Ascending aorta (tissue), 2 donors: ENCODE results near the gene GFER. TPM values are rescaled to one million over a fixed set of nuclear protein-coding genes. Genes with fewer than 3 reads are reported as not detected.
A peak's percentile ranks its signal among the peaks of the same experiment; 100 is the strongest.

ENCODE experiments used
- DNase-seq, 2 donors: peaks; one replicate each; pipeline ENCODE4 v3.0.0-alpha.2; 2019; ENCODE audit warnings: low spot score in 2 of 2
- H3K27ac ChIP-seq, 2 donors: fragments of 200-600 bp; sonication (generic); one replicate each; pipeline ENCODE4 v1.5.1; 2016 to 2017; ENCODE audit warnings: mild to moderate bottlenecking in 1 of 2
- H3K27me3 ChIP-seq: fragments of 200-600 bp; sonication (generic); one replicate; pipeline ENCODE4 v1.5.1; 2017
- H3K36me3 ChIP-seq, 2 donors: fragments of 200-600 bp; sonication (generic); one replicate each; pipeline ENCODE4 v1.5.1; 2016
- H3K4me1 ChIP-seq, 2 donors: fragments of 200-600 bp; sonication (generic); one replicate each; pipeline ENCODE4 v1.5.1; 2016 to 2017; ENCODE audit warnings: mild to moderate bottlenecking in 1 of 2
- H3K4me3 ChIP-seq, 2 donors: fragments of 200-600 bp; sonication (generic); one replicate each; pipeline ENCODE4 v1.5.1; 2016 to 2017; ENCODE audit warnings: mild to moderate bottlenecking in 1 of 2
- H3K9me3 ChIP-seq, 2 donors: fragments of 200-600 bp; sonication (generic); one replicate each; pipeline ENCODE4 v1.5.1; 2016
- intact Hi-C: fragments of 100-400 bp; cut with DNase I; formaldehyde crosslinking; loops from one replicate; pipeline ENCODE4 v1.15.1; 2023
- total RNA-seq: library from RNA; depleted of rRNA; stranded (reverse); fragments of >200 nt; gene quantifications from one replicate; pipeline ENCODE4 v1.1.0, GENCODE V29; 2016
- TF ChIP-seq, protein P1 (sequence below), 3 experiments: fragments of 200-600 bp in 2 of 3; fragments of 450-650 bp in 1 of 3; sonication (generic) in 2 of 3; IDR thresholded peaks; one replicate each; pipeline ENCODE4 v1.5.1; 2016 to 2019; ENCODE audit warnings: antibody characterized with exemption in 3 of 3, mild to moderate bottlenecking in 1 of 3, moderate library complexity in 1 of 3

Gene GFER
- total RNA-seq, 1 donor from 2014 or later, result 2.7 TPM

DNA sequence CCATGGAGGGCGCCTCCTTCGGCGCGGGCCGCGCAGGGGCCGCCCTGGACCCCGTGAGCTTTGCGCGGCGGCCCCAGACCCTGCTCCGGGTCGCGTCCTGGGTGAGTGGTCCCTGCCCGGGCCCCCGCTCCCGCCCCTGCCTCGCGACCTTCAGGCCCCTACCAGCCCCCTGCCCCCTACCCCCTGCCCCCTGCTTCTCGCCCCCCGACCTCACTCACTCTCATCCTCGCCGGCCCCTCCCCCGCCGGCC is 6.0 kb downstream of the GFER start:
- Histone ChIP-seq H3K27me3 (peaks cover 16% of the 10 kb centered on the region), H3K27ac (no peak overlapping the region), H3K9me3 (no peaks in the 10 kb centered on the region), H3K36me3 (peaks cover 14 to 16% of the 10 kb centered on the region in 2 donors), H3K4me1 (peaks cover 16 to 30% of the 10 kb centered on the region in 2 donors), H3K4me3 (peak overlapping the region in 1 of 2 donors; percentile 39)
- DNase-seq, result no peak
- intact Hi-C loops, result no loop called here
- TF ChIP-seq, protein P1, sequence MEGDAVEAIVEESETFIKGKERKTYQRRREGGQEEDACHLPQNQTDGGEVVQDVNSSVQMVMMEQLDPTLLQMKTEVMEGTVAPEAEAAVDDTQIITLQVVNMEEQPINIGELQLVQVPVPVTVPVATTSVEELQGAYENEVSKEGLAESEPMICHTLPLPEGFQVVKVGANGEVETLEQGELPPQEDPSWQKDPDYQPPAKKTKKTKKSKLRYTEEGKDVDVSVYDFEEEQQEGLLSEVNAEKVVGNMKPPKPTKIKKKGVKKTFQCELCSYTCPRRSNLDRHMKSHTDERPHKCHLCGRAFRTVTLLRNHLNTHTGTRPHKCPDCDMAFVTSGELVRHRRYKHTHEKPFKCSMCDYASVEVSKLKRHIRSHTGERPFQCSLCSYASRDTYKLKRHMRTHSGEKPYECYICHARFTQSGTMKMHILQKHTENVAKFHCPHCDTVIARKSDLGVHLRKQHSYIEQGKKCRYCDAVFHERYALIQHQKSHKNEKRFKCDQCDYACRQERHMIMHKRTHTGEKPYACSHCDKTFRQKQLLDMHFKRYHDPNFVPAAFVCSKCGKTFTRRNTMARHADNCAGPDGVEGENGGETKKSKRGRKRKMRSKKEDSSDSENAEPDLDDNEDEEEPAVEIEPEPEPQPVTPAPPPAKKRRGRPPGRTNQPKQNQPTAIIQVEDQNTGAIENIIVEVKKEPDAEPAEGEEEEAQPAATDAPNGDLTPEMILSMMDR (IDR thresholded peaks at IDR 0.05), result no peak

DNA sequence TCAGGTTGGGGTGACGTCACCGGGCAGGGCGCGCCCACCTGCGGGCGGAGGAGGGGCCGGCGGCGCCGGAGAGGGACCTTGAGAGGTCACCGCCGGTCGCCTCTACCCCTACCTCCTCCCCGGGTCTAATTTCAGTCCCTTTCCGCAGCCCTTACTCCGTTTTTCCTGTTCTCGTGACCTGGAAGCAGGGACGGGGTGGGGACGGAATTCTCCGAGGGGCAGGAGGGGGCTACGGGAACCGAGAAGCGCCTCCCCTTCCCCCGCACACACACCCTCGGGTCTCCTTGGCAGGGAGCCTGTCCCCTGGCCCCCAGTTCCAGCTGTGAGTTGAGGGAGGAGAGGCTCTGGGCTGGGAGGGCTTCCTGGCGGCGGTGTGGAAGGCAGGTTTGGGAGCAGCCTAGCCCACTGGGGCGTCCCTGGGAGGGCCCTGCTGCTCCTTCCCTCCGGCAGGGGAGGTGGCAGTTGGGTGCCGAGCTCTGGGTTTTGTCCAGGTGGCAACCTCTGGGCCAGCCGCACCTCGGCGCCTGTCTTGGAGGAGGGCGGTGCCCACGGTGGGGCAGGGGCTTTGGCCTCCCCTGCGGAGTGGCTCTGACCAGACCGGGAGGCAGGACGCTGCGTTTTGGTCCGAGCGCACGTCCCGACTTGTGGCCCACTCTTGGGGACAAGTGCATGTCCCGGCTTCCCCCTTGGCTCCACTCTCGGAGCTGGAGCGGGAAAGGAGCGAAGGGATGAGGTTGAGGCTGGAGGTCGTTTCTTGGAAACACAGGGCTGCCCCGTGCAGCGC is 6.5 kb downstream of the GFER start:
- TF ChIP-seq, protein P1 (IDR thresholded peaks at IDR 0.05), result no peak
- intact Hi-C loops, result no loop called here
- peaks cover 13 to 25% of the 10 kb centered on the region in 2 donors for H3K4me1 ChIP-seq
- no peak overlapping the region for H3K27ac ChIP-seq
- peak overlapping the region in 1 of 2 donors; percentile 39 for H3K4me3 ChIP-seq
- no peaks in the 10 kb centered on the region for H3K9me3 ChIP-seq
- DNase-seq, result no peak
- H3K36me3 ChIP-seq, result peaks cover 11 to 13% of the 10 kb centered on the region in 2 donors
- H3K27me3 ChIP-seq, result peaks cover 16% of the 10 kb centered on the region

DNA sequence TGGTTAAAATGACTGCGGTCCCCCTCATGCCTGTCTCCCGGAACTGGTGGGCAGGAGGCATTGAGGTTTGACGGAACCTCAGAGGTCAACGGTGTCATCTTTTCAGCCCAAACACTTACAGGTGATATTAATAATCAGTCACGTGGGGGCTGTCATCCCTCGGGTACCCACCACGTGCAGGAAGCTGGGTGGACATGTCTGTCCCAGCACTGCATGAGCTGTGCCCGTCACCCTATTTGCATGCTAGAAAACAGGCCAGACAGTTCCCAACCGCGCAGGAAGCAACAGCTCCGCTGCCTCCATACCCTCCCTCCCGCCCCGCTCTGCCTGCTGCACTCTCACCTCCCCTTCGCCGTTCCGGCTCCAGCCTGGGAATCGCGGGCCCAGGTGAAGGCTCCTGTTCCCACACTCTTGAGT is 7.2 kb downstream of the GFER start:
- no peak for DNase-seq
- H3K36me3 ChIP-seq, result peaks cover 5 to 7% of the 10 kb centered on the region in 2 donors
- peak overlapping the region in 1 of 2 donors; percentile 39 for H3K4me3 ChIP-seq
- TF ChIP-seq, protein P1 (IDR thresholded peaks at IDR 0.05), result no peak
- intact Hi-C loops, result no loop called here
- H3K4me1 ChIP-seq, result peaks cover 13 to 23% of the 10 kb centered on the region in 2 donors
- H3K27me3 ChIP-seq, result peaks cover 16% of the 10 kb centered on the region
- H3K9me3 ChIP-seq, result no peaks in the 10 kb centered on the region
- no peak overlapping the region for H3K27ac ChIP-seq

DNA sequence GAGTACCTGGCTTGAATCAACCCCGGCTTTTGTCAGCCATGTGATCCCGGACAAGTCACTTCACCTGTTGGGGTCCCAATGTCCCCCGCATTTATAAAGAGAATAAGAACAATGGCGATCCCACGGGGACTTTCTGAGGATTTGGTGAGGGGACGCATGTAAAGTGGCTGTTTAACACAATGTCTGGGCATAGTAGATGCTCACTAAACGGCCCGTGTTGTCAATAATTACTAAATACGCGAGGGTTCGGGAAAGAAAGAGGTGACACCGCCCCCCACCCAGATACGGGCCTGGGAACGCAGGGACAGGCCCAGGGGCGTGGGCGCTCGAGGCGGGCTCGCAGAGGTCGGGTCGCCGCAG is 7.6 kb downstream of the GFER start:
- no peak overlapping the region for H3K27ac ChIP-seq
- peak overlapping the region; percentile 54 to 65 for H3K4me3 ChIP-seq
- TF ChIP-seq, protein P1 (IDR thresholded peaks at IDR 0.05), result no peak
- H3K9me3 ChIP-seq, result no peaks in the 10 kb centered on the region
- intact Hi-C loops, result no loop called here
- DNase-seq, result no peak
- peaks cover 16% of the 10 kb centered on the region for H3K27me3 ChIP-seq
- peaks cover under 1 to 3% of the 10 kb centered on the region in 2 donors for H3K36me3 ChIP-seq
- peaks cover 13 to 23% of the 10 kb centered on the region in 2 donors for H3K4me1 ChIP-seq

DNA sequence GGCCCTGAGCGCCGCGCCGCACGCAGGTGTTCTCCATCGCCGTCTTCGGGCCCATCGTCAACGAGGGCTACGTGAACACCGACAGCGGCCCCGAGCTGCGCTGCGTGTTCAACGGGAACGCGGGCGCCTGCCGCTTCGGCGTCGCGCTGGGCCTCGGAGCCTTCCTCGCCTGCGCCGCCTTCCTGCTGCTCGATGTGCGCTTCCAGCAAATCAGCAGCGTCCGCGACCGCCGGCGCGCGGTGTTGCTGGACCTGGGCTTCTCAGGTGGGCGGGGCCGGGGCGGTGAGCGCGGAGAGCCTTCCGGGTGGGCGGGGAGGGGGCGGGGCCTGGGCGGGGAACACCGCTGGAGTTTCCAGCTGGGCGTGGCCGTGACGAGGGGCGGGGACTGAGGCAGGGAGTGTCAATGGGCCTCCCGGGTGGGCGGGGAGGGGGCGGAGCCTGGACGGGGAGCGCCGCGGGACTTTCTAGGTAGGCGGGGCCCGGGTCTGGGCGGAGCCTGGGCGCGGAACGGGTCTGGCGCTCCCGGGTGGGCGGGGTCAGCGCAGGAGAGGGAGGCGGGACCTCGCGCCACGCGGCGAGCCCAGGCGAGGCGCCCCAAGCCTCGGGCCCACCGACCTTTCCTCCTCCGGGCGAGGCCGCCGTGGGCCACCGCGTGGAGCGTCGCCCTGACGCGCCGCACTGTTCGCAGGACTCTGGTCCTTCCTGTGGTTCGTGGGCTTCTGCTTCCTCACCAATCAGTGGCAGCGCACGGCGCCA is 8.1 kb downstream of the GFER start:
- peaks cover 13 to 23% of the 10 kb centered on the region in 2 donors for H3K4me1 ChIP-seq
- DNase-seq, result peak; percentile 75 to 93
- H3K27me3 ChIP-seq, result peaks cover 16% of the 10 kb centered on the region
- intact Hi-C loops, result no loop called here
- peak overlapping the region; percentile 54 to 65 for H3K4me3 ChIP-seq
- H3K36me3 ChIP-seq, result peaks cover 0 to 5% of the 10 kb centered on the region in 2 donors
- H3K9me3 ChIP-seq, result no peaks in the 10 kb centered on the region
- TF ChIP-seq, protein P1 (IDR thresholded peaks at IDR 0.05), result no peak
- no peak overlapping the region for H3K27ac ChIP-seq
